Non-pigmented ciliary epithelial cell (primary cell): ENCODE data around the gene CYP2U1.

Experiments
- DNase-seq: peaks from one replicate; pipeline ENCODE4 v3.0.0-alpha.2; 2010; ENCODE audit warnings: low read depth

CYP2U1 gene

DNA sequence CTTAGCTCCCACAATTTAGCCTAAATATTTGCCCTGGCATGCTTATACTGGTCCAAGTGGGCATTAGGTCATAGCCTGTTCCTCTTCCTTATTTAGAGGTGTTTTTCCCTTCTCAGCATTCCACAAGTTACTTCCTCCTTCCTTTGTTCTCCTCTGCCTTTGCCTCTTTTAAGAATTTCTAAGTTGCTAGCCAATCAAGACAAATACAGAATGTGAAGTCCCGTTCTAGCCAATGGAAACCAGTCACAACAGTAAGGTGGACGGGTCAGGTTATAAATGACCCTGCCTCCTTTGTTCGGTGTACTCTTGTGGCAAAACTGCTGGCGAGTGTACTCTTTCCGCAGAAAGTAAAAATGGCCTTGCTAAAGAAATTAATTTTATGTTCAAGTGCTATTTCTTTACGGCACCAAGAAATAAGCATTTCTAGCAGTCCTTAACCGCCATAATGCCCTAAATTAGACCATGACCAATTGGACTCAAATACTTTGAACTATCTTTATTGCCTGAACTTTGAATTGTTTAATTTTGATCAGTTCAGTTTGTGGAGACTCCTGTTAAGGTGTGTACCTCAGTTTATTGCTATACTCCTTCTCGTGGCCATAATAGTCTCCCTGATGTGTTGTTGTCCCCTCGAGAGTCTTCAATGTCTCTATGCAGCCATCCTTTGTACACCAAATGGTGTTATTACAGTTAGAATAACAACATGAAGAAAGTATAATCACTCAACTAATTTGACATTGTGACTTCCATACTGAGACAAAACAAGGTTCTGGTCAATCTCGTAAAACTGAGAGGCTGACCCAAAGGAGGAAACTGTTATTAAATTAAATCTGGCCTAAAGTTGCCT lies 56.8 kb downstream of the CYP2U1 start:
- DNase-seq, result no peak

DNA sequence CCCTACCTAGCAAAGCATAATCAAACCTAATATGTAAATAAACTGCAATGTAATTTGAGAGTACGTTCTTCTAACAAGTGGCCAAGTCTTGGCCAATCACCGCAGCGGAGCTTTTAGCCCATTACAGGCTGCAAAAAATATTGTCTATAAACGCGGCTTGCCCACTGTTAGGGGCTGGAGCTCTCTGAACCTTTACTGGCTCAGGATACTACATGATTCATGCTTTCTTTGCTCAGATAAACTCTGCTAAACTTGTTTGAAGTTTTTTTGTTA lies 57.4 kb downstream of the CYP2U1 start:
- no peak for DNase-seq

- no peak for DNase-seq
Observed at GRCh38 chr4:107989162-107989536, 57.8 kb downstream of the CYP2U1 start.

GRCh38 chr4:107989537-107990386 lies 58.4 kb downstream of the CYP2U1 start, which contains the start of gene HADH:
Gene HADH (plus strand): TSS chr4:107989889. CDS start chr4:107989933, 44 bp downstream.
- DNase-seq, result peak; percentile 35

DNA sequence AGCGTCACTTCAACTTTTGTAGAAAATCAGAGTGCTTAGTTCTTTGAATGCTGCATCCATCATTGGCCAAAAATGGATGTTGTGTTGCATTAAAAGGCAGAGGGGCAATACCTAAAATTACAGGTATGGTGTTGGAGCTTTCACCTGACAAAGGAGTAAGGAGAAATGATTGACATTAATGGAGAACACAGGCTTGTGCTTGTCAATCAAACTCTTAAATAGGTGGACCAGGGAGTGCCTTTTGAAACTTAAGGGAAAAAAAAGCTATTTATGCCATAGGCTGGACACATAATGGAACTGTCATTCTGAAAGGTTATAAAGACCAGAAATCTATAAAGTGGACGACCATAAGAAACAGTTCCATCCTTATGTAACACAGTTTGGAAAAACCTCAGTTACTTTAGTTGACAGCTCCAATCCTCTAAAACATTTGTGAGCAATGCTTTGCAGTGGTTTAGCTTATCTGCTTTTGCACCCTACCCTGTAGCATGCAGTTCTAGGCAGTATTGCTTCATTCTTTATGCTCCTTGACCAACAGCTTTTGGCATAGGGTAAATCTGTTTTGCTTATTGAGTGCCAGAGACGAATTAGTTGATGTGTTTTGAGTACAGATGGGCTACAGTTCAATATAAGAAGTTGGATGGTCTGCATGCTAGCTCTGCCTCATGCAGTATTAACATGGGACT lies 60.7 kb downstream of the CYP2U1 start:
- DNase-seq, result no peak

- DNase-seq, result no peak
Observed at GRCh38 chr4:107993969-107994368, 62.6 kb downstream of the CYP2U1 start.

DNA sequence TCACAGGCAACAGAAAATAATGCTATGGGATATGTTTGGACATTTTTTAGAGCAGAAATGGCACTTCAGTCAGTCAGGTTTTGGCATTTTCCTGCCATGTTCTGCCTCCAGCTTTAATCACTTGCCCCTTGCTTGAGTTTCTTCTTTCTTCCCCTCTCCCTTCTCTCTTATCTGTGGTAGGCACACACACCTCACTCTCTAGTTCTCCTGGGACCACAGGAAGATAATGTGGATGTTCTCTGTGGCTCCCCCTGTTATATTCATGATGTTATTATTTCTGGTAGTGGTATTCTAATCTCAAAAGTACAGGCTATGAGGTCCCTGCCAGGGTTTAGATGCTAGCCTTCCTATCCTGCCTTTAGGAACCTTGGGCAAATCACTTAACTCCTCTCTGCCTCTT lies 63.5 kb downstream of the CYP2U1 start:
- no peak for DNase-seq

GRCh38 chr4:107996949-107997788 lies 65.8 kb downstream of the CYP2U1 start:
- DNase-seq, result peak; percentile 18

DNA sequence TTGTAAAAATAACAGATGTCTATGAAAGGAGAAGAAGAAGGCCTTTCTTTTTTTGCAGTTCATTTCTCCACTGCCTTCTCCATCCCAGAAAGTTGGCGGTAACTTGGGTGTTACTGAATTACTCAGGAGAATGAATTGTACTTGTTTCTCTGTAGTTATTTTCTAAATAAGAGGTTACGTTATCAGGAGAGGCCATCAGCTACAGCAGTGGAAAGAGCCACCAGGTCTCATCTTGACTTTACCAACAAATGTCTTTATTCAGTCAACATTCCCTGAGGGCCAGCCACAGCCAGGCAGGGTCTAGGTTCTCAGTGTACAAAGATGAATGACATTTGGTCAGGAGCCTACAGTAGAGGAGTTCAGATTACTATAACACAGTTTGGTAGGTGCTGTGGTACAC lies 66.4 kb downstream of the CYP2U1 start:
- DNase-seq, result no peak

DNA sequence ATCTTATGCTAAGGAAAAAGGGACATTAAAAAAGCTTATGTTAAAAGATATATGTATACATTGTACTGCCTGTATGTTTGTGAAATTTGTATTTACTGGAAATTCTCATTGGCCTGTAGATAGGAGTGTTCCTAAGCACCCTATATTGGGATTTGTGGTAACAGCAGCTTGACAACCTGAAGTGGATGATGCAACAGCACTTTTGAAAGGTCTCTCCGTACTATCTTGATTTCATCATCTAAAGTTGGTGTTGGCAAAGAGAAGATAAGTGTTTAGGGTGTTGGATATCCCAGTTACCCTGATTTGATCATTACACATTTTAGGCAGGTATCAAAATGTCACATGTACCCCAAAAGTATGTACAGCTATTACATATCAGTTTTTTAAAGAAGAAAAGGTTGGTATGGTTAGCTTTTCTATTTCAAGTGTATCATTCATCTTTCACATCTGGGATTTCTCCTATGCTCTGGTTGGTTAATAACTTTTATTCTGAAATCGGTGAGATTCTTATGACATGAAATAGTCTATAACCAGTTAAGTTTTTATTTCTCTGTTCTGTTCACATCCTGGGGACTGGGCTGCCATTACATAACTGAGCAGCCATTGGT lies 68.7 kb downstream of the CYP2U1 start:
- DNase-seq, result no peak

DNA sequence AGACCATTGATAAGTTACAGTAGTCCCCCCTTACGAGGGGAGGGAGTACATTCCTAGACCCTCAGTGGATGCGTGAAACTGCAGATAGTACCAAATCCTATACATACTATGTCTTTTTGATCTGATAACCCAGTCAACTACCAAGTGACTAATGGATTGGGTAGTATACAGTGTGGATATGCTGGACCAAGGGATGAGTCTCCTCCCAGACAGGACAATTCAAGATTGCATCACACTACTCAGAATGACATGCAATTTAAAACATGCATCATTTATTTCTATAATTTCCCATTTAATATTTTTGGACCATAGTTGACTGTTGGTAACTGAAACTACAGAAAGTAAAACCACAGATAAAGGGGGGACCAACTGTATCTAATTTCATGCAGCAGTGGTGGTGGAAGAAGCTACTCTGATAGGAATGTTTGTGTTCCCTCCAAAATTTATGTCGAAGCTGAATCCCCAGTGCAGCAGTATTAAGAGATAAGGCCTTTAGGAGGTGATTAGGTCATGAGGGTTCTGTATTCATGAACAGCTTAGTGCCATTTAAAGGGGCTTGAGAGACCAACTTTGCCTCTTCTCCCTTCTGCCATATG lies 70.3 kb downstream of the CYP2U1 start:
- DNase-seq, result no peak
